OCI-LY7 (cell line): ENCODE results near the gene SDHA. TPM values are rescaled to one million over a fixed set of nuclear protein-coding genes. Genes with fewer than 3 reads are reported as not detected.
"Not testable (repeated sequence)": the region's sequence is repeated elsewhere in the genome, so short reads cannot be mapped to it uniquely, and the experiment has no call there.

Source experiments
- BruUV-seq: library from RNA; stranded (reverse); fragments of 400-500 nt; replicated peaks from 2 replicates; lab custom pipeline; 2021; lab: Mats Ljungman, UMichigan
- CTCF ChIA-PET: fragments of 300-600 bp; sonication (Branson Sonifier 250); formaldehyde crosslinking; loops from one replicate; lab custom pipeline; 2022; ENCODE audit warnings: antibody characterized with exemption; ENCODE audit not compliant: unreplicated experiment; lab: Charles Lee
- POLR2A ChIA-PET: fragments of 300-600 bp; sonication (Branson Sonifier 250); formaldehyde crosslinking; loops from one replicate; lab custom pipeline; 2022; ENCODE audit warnings: antibody characterized with exemption; lab: Charles Lee
- DNase-seq: peaks from one replicate; pipeline ENCODE4 v3.0.0-alpha.2; 2015; ENCODE audit warnings: low spot score
- H2AFZ ChIP-seq: fragments of 200-600 bp; sonication (generic), shearing (Covaris generic); 2 replicates; pipeline ENCODE4 v1.6.1; 2014; ENCODE audit warnings: mild to moderate bottlenecking, antibody characterized with exemption, low read length, moderate library complexity
- H3K27ac ChIP-seq: fragments of 200-600 bp; sonication (generic); 2 replicates; pipeline ENCODE4 v1.5.1; 2014; ENCODE audit warnings: mixed run types, low read depth, mild to moderate bottlenecking, moderate library complexity, low read length, inconsistent platforms; ENCODE audit not compliant: poor library complexity, severe bottlenecking
- H3K36me3 ChIP-seq: fragments of 200-600 bp; sonication (generic); 2 replicates; pipeline ENCODE4 v1.6.1; 2014; ENCODE audit warnings: mild to moderate bottlenecking, antibody characterized with exemption, low read length, moderate library complexity, mixed read lengths; ENCODE audit not compliant: insufficient read depth
- H3K4me1 ChIP-seq: fragments of 200-600 bp; sonication (generic); 2 replicates; pipeline ENCODE4 v1.5.1; 2014; ENCODE audit warnings: mild to moderate bottlenecking, low read length; ENCODE audit not compliant: insufficient read depth, poor library complexity, severe bottlenecking
- H3K4me2 ChIP-seq: fragments of 200-600 bp; sonication (generic); 2 replicates; pipeline ENCODE4 v1.6.1; 2014; ENCODE audit warnings: mild to moderate bottlenecking, low read length
- H3K4me3 ChIP-seq: fragments of 200-600 bp; sonication (generic); 2 replicates; pipeline ENCODE4 v1.5.1; 2014; ENCODE audit warnings: mild to moderate bottlenecking, low read depth, low read length; ENCODE audit not compliant: poor library complexity, severe bottlenecking
- H3K79me2 ChIP-seq: fragments of 200-600 bp; sonication (generic); 2 replicates; pipeline ENCODE4 v1.6.1; 2016; ENCODE audit warnings: low read depth, mild to moderate bottlenecking, low read length, moderate library complexity, mixed read lengths; ENCODE audit not compliant: insufficient read depth
- H3K9me2 ChIP-seq: fragments of 200-600 bp; sonication (generic); 2 replicates; pipeline ENCODE4 v1.6.1; 2016; ENCODE audit warnings: mild to moderate bottlenecking, low read length, mixed read lengths; ENCODE audit not compliant: insufficient read depth
- H3K9me3 ChIP-seq: fragments of 200-600 bp; sonication (generic); 2 replicates; pipeline ENCODE4 v1.6.1; 2014; ENCODE audit warnings: mild to moderate bottlenecking, mixed run types, low read length, mixed read lengths
- H4K20me1 ChIP-seq: fragments of 200-600 bp; sonication (generic); 2 replicates; pipeline ENCODE4 v1.6.1; 2014; ENCODE audit warnings: mild to moderate bottlenecking, antibody characterized with exemption, low read length, moderate library complexity, mixed read lengths; ENCODE audit not compliant: insufficient read depth
- EZH2phosphoT487 ChIP-seq: fragments of 200-600 bp; sonication (generic); IDR thresholded peaks from 2 replicates; pipeline ENCODE4 v1.6.1; 2018; ENCODE audit warnings: low read depth, borderline replicate concordance, mild to moderate bottlenecking, mixed run types, antibody characterized with exemption, low read length, moderate library complexity, mixed read lengths
- intact Hi-C: fragments of 100-400 bp; cut with micrococcal nuclease; formaldehyde crosslinking; loops from one replicate; pipeline ENCODE4 v1.10.0; 2022; ENCODE audit not compliant: unreplicated experiment
- total RNA-seq, 2 experiments: library from RNA; depleted of rRNA in 1 of 2; stranded (reverse); fragments of >200 nt in 1 of 2; shearing (Covaris generic) in 1 of 2; gene quantifications; 2 replicates each; pipeline ENCODE4 v1.2.3, GENCODE V29; 2014 to 2022
- TF ChIP-seq, protein P1 (sequence below): fragments of 200-600 bp; sonication (generic); conservative IDR thresholded peaks from 2 replicates; pipeline ENCODE4 v1.5.1; 2014; ENCODE audit warnings: mild to moderate bottlenecking, antibody characterized with exemption, low read length, moderate library complexity, mixed read lengths

SDHA gene
- total RNA-seq, 2 experiments from 2014 or later: 147 to 167 TPM

- H4K20me1 ChIP-seq, H3K9me2 ChIP-seq, CTCF ChIA-PET, H3K4me3 ChIP-seq, H3K27ac ChIP-seq, H2AFZ ChIP-seq, H3K4me2 ChIP-seq, BruUV-seq, H3K9me3 ChIP-seq, intact Hi-C loops, DNase-seq: not testable (repeated sequence)
- H3K4me1 ChIP-seq: peaks cover 19% of the 10 kb centered on the region
- POLR2A ChIA-PET: interaction anchor here (1.4 kb wide), 1 partner anchor 9 kb away, joined by 7 read pairs; no protein-coding TSS in a partner anchor
- peaks cover 46% of the 10 kb centered on the region for H3K79me2 ChIP-seq
- H3K36me3 ChIP-seq: peaks cover 44% of the 10 kb centered on the region
These were observed 56.2 kb downstream of the SDHA start for GRCh38 chr5:274346-274745.

GRCh38 chr5:278646-279045, 60.5 kb downstream of the SDHA start:
- Histone ChIP-seq H3K9me3 (no peaks in the 10 kb centered on the region), H3K27ac (no peak overlapping the region), H3K4me2 (no peak overlapping the region), H3K4me3 (no peak overlapping the region), H4K20me1 (no peaks in the 10 kb centered on the region), H3K9me2 (no peaks in the 10 kb centered on the region), H3K36me3 (peaks cover 76% of the 10 kb centered on the region), H3K79me2 (peaks cover 61% of the 10 kb centered on the region), H2AFZ (no peak overlapping the region), H3K4me1 (peaks cover 2% of the 10 kb centered on the region)
- TF ChIP-seq EZH2phosphoT487: no peak
- TF ChIP-seq, protein P1, sequence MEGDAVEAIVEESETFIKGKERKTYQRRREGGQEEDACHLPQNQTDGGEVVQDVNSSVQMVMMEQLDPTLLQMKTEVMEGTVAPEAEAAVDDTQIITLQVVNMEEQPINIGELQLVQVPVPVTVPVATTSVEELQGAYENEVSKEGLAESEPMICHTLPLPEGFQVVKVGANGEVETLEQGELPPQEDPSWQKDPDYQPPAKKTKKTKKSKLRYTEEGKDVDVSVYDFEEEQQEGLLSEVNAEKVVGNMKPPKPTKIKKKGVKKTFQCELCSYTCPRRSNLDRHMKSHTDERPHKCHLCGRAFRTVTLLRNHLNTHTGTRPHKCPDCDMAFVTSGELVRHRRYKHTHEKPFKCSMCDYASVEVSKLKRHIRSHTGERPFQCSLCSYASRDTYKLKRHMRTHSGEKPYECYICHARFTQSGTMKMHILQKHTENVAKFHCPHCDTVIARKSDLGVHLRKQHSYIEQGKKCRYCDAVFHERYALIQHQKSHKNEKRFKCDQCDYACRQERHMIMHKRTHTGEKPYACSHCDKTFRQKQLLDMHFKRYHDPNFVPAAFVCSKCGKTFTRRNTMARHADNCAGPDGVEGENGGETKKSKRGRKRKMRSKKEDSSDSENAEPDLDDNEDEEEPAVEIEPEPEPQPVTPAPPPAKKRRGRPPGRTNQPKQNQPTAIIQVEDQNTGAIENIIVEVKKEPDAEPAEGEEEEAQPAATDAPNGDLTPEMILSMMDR: no peak
- DNase-seq: no peak
- intact Hi-C loops: no loop called here
- CTCF ChIA-PET: no interaction called here
- POLR2A ChIA-PET: interaction anchor here (0.9 kb wide), 1 partner anchor 13 kb away, joined by 4 read pairs; no protein-coding TSS in a partner anchor
- no TSS peak for BruUV-seq

DNA sequence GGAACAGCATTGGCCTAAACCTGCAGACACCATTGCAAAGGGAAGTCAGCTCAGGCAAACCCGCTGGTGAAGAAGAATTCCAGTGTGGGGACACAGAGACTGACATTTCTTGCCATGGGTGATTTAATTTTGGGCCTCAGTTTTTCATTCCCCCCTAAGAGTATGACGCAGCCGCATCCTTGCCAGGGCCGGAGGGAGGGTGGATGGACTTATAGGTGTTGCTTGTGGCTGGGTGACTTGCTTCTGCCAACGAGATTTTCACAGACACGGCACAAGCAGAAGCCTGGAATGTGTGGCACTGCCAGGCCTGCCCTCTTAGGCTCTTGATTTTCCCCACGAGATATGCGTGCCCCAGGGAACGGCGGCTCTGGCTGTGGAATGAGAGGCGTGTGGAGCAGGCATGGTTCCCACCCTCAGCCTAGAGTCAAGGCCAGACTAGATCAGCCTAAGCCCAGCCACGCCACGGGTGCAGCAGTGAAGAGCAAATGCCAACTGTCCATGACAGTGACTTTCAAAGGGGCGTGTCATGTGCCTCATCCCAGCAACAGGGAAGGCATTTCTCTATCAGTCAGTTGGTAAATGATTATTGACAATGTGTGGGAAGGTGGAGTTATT, 61.0 kb downstream of the SDHA start:
- H4K20me1 ChIP-seq, H3K9me3 ChIP-seq, H3K4me3 ChIP-seq, CTCF ChIA-PET, POLR2A ChIA-PET, H3K9me2 ChIP-seq, H2AFZ ChIP-seq, intact Hi-C loops, H3K4me2 ChIP-seq, H3K27ac ChIP-seq, BruUV-seq, H3K4me1 ChIP-seq, DNase-seq: not testable (repeated sequence)
- peaks cover 76% of the 10 kb centered on the region for H3K36me3 ChIP-seq
- peaks cover 61% of the 10 kb centered on the region for H3K79me2 ChIP-seq
